HepG2 (cell line): ENCODE results near the gene B4GALT1. TPM values are rescaled to one million over a fixed set of nuclear protein-coding genes. Genes with fewer than 3 reads are reported as not detected.

Experiments
- AFF4 ChIP-seq: sonication (generic); formaldehyde crosslinking; IDR thresholded peaks from 2 replicates; pipeline ENCODE4 v1.4.0; 2020; ENCODE audit warnings: missing genetic modification reagents
- CREB3 ChIP-seq: sonication (generic); formaldehyde crosslinking; IDR thresholded peaks from 2 replicates; pipeline ENCODE4 v1.5.0; 2020; ENCODE audit warnings: missing genetic modification reagents
- HOXA7 ChIP-seq: sonication (generic); formaldehyde crosslinking; IDR thresholded peaks from 2 replicates; pipeline ENCODE4 v1.8.1; 2022; ENCODE audit warnings: mild to moderate bottlenecking, missing genetic modification reagents, moderate library complexity
- NFAT5 ChIP-seq: sonication (generic); formaldehyde crosslinking; IDR thresholded peaks from 2 replicates; pipeline ENCODE4 v1.4.0; 2020; ENCODE audit warnings: missing genetic modification reagents
- SPEN ChIP-seq: sonication (generic); formaldehyde crosslinking; IDR thresholded peaks from 2 replicates; pipeline ENCODE4 v1.5.1; 2020; ENCODE audit warnings: low read depth, mild to moderate bottlenecking, missing genetic modification reagents
- ZBTB38 ChIP-seq: sonication (generic); formaldehyde crosslinking; IDR thresholded peaks from 2 replicates; pipeline ENCODE4 v1.5.1; 2020; ENCODE audit warnings: mild to moderate bottlenecking, missing genetic modification reagents
- ZNF615 ChIP-seq: sonication (generic); formaldehyde crosslinking; IDR thresholded peaks from 2 replicates; pipeline ENCODE4 v1.5.0; 2020; ENCODE audit warnings: mild to moderate bottlenecking, missing genetic modification reagents, borderline replicate concordance
- ZNF790 ChIP-seq: sonication (generic); formaldehyde crosslinking; IDR thresholded peaks from 2 replicates; pipeline ENCODE4 v1.8.0; 2022; ENCODE audit warnings: missing genetic modification reagents, mild to moderate bottlenecking, borderline replicate concordance
- polyA plus RNA-seq, 8 experiments: library from polyadenylated mRNA; depleted of rRNA in 3 of 8; stranded (reverse) in 7 of 8; unstranded in 1 of 8; fragments of >200 nt; fragmentation: Illumina TruSeq in 4 of 8; extraction: Trizol in 4 of 8; gene quantifications; 2 replicates each; pipeline versions ENCODE4 v1.2.1 to v1.2.3, GENCODE V29; 2011 to 2016; ENCODE audit warnings: low read depth in 4 of 8, missing spikeins in 1 of 8, mixed read lengths in 1 of 8; ENCODE audit not compliant: insufficient read depth in 1 of 8
- total RNA-seq, 5 experiments: library from RNA; depleted of rRNA; stranded (reverse); fragments of >200 nt; fragmentation: Illumina TruSeq; extraction: Trizol; gene quantifications; 2 replicates each; pipeline ENCODE4 v1.2.3, GENCODE V29; 2016; ENCODE audit warnings: low read depth in 1 of 5
- TF ChIP-seq, protein P1 (sequence below), 2 experiments: sonication (generic) in 1 of 2; formaldehyde crosslinking in 1 of 2; IDR thresholded peaks; 2 replicates each; pipeline versions ENCODE4 v1.6.1 to v1.9.0; 2014 to 2022; ENCODE audit warnings: antibody characterized with exemption in 1 of 2, borderline replicate concordance in 1 of 2, inconsistent platforms in 1 of 2, low read depth in 1 of 2, missing genetic modification reagents in 1 of 2

B4GALT1 gene
- total and polyA plus RNA-seq, 2 of the 13 experiments (the other 11 are each of a cell fraction or from before 2014, with no cell fraction given), result 15.7 to 33.5 TPM

- no peak for TF ChIP-seq AFF4 (CRISPR knock-in tag)
- TF ChIP-seq CREB3, result no peak
- TF ChIP-seq, protein P1, sequence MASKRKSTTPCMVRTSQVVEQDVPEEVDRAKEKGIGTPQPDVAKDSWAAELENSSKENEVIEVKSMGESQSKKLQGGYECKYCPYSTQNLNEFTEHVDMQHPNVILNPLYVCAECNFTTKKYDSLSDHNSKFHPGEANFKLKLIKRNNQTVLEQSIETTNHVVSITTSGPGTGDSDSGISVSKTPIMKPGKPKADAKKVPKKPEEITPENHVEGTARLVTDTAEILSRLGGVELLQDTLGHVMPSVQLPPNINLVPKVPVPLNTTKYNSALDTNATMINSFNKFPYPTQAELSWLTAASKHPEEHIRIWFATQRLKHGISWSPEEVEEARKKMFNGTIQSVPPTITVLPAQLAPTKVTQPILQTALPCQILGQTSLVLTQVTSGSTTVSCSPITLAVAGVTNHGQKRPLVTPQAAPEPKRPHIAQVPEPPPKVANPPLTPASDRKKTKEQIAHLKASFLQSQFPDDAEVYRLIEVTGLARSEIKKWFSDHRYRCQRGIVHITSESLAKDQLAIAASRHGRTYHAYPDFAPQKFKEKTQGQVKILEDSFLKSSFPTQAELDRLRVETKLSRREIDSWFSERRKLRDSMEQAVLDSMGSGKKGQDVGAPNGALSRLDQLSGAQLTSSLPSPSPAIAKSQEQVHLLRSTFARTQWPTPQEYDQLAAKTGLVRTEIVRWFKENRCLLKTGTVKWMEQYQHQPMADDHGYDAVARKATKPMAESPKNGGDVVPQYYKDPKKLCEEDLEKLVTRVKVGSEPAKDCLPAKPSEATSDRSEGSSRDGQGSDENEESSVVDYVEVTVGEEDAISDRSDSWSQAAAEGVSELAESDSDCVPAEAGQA (IDR thresholded peaks at IDR 0.05; ENCODE audit: low read depth), result no peak
- TF ChIP-seq, protein P1 (CRISPR knock-in tag; IDR thresholded peaks at IDR 0.05; ENCODE audit: borderline replicate concordance), result no peak
- TF ChIP-seq ZNF790, result no peak
- TF ChIP-seq SPEN, result peak; percentile 49; the same call in 1 of the 2 replicates
- no peak for TF ChIP-seq NFAT5
- TF ChIP-seq ZBTB38, result no peak
- no peak for TF ChIP-seq HOXA7 (CRISPR knock-in tag)
- no peak for TF ChIP-seq ZNF615
These were observed 1.6 kb downstream of the B4GALT1 start (continued) for GRCh38 chr9:33165263-33166151.
